ENCODE measurements around the gene CD8A.

GRCh38 chr2:86790676-86791572 is at the start of gene CD8A:
- TF ChIP-seq L3MBTL2 (conservative IDR thresholded peaks at IDR 0.05) = no peak
- TF ChIP-seq TARDBP (IDR thresholded peaks at IDR 0.05) = no peak
- no peak for TF ChIP-seq FOXM1 (IDR thresholded peaks at IDR 0.05; ENCODE audit: borderline replicate concordance)
- no peak for TF ChIP-seq BHLHE40 (IDR thresholded peaks at IDR 0.05; ENCODE audit: borderline replicate concordance)
- no peak for TF ChIP-seq ZNF384 (IDR thresholded peaks at IDR 0.05)
- no peak for TF ChIP-seq FOXA1 (IDR thresholded peaks at IDR 0.05)
